ENCODE measurements around the gene USP53. TPM values are rescaled to one million over a fixed set of nuclear protein-coding genes. Genes with fewer than 3 reads are reported as not detected.

USP53 gene
- total and polyA plus RNA-seq, 2 of the 13 experiments (the other 11 are each of a cell fraction or from before 2014, with no cell fraction given), result 5.3 to 8.1 TPM

DNA sequence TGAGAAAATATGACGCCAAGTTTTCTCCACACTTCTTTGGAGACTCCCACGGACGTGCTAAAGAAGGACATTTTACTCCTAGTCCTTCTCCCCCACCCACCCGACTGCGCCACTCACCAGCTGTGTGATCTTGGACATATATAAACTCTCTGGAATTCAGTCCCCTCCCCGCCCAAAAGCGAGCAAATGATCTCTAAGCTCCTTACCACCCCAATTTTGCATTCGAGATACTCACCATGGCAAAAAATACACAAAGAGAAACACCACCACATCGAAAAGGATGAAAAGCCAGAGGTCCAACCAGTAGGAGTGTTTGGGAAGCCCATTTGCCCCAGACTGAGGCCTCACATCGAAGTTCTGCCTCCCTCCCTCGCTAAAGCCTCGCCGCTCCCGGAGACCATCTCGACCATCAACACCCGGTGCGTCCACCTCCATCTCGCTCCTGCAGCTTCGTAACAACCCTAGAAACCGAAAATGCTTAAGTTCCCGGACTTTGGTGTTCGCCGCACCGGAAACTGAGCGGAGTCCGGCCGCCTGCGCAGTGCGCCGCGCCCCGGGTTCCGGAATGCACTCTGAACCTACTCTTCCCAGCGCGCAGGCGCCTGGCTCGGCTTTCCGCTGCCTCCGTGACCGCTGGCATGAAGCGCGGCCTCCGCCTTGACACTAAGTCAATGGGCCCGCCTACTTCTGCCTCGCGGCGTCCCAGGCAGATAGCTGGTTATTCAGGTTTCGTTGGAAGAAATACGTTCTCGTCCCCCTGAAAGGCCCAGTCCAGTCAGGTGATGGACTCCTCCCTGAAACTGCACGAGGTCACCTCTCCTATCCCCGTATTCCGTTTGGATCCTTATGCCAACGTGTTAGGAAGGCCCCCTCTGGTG is 87.8 kb downstream of the USP53 start (continued):
- TF ChIP-seq FOXJ3 (CRISPR knock-in tag; IDR thresholded peaks at IDR 0.05; ENCODE audit: borderline replicate concordance) (no peak), TRIM24 (CRISPR knock-in tag; IDR thresholded peaks at IDR 0.05) (no peak), KLF13 (CRISPR knock-in tag; IDR thresholded peaks at IDR 0.05) (no peak), KMT2A (CRISPR knock-in tag; IDR thresholded peaks at IDR 0.05) (peak; percentile 89), NFE2L1 (CRISPR knock-in tag; IDR thresholded peaks at IDR 0.05; ENCODE audit: borderline replicate concordance) (no peak), WIZ (CRISPR knock-in tag; IDR thresholded peaks at IDR 0.05) (0 out of 2 replicates have a peak, but pooled peaks have one; percentile 19), ZFP36L2 (CRISPR knock-in tag; IDR thresholded peaks at IDR 0.05) (no peak), ZNF224 (CRISPR knock-in tag; IDR thresholded peaks at IDR 0.05) (peak; percentile 98), NFE2L2 (IDR thresholded peaks at IDR 0.05; ENCODE audit: low read length) (no peak), NR3C1 (CRISPR knock-in tag; IDR thresholded peaks at IDR 0.05) (no peak)
- TF ChIP-seq, protein P1, sequence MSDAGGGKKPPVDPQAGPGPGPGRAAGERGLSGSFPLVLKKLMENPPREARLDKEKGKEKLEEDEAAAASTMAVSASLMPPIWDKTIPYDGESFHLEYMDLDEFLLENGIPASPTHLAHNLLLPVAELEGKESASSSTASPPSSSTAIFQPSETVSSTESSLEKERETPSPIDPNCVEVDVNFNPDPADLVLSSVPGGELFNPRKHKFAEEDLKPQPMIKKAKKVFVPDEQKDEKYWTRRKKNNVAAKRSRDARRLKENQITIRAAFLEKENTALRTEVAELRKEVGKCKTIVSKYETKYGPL (CRISPR knock-in tag; IDR thresholded peaks at IDR 0.05), result no peak
- TF ChIP-seq, protein P2, sequence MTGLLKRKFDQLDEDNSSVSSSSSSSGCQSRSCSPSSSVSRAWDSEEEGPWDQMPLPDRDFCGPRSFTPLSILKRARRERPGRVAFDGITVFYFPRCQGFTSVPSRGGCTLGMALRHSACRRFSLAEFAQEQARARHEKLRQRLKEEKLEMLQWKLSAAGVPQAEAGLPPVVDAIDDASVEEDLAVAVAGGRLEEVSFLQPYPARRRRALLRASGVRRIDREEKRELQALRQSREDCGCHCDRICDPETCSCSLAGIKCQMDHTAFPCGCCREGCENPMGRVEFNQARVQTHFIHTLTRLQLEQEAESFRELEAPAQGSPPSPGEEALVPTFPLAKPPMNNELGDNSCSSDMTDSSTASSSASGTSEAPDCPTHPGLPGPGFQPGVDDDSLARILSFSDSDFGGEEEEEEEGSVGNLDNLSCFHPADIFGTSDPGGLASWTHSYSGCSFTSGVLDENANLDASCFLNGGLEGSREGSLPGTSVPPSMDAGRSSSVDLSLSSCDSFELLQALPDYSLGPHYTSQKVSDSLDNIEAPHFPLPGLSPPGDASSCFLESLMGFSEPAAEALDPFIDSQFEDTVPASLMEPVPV (CRISPR knock-in tag; IDR thresholded peaks at IDR 0.05), result peak; percentile 90
- TF ChIP-seq, protein P3, sequence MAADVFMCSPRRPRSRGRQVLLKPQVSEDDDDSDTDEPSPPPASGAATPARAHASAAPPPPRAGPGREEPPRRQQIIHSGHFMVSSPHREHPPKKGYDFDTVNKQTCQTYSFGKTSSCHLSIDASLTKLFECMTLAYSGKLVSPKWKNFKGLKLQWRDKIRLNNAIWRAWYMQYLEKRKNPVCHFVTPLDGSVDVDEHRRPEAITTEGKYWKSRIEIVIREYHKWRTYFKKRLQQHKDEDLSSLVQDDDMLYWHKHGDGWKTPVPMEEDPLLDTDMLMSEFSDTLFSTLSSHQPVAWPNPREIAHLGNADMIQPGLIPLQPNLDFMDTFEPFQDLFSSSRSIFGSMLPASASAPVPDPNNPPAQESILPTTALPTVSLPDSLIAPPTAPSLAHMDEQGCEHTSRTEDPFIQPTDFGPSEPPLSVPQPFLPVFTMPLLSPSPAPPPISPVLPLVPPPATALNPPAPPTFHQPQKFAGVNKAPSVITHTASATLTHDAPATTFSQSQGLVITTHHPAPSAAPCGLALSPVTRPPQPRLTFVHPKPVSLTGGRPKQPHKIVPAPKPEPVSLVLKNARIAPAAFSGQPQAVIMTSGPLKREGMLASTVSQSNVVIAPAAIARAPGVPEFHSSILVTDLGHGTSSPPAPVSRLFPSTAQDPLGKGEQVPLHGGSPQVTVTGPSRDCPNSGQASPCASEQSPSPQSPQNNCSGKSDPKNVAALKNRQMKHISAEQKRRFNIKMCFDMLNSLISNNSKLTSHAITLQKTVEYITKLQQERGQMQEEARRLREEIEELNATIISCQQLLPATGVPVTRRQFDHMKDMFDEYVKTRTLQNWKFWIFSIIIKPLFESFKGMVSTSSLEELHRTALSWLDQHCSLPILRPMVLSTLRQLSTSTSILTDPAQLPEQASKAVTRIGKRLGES (CRISPR knock-in tag; IDR thresholded peaks at IDR 0.05; ENCODE audit: borderline replicate concordance), result no peak
- TF ChIP-seq, protein P4, sequence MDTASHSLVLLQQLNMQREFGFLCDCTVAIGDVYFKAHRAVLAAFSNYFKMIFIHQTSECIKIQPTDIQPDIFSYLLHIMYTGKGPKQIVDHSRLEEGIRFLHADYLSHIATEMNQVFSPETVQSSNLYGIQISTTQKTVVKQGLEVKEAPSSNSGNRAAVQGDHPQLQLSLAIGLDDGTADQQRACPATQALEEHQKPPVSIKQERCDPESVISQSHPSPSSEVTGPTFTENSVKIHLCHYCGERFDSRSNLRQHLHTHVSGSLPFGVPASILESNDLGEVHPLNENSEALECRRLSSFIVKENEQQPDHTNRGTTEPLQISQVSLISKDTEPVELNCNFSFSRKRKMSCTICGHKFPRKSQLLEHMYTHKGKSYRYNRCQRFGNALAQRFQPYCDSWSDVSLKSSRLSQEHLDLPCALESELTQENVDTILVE (CRISPR knock-in tag; IDR thresholded peaks at IDR 0.05), result peak; percentile 68; the same call in 1 of the 2 replicates
- TF ChIP-seq, protein P5, sequence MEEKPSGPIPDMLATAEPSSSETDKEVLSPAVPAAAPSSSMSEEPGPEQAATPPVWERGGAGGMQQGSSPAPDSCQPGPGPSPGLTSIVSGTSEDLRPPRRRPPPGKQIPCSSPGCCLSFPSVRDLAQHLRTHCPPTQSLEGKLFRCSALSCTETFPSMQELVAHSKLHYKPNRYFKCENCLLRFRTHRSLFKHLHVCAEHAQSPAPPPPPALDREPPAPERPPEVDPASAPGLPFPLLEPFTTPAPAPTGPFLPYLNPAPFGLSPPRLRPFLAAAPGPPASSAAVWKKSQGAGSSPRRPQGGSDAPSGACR (CRISPR knock-in tag; IDR thresholded peaks at IDR 0.05), result no peak; the same call in 1 of the 2 replicates
- TF ChIP-seq, protein P6, sequence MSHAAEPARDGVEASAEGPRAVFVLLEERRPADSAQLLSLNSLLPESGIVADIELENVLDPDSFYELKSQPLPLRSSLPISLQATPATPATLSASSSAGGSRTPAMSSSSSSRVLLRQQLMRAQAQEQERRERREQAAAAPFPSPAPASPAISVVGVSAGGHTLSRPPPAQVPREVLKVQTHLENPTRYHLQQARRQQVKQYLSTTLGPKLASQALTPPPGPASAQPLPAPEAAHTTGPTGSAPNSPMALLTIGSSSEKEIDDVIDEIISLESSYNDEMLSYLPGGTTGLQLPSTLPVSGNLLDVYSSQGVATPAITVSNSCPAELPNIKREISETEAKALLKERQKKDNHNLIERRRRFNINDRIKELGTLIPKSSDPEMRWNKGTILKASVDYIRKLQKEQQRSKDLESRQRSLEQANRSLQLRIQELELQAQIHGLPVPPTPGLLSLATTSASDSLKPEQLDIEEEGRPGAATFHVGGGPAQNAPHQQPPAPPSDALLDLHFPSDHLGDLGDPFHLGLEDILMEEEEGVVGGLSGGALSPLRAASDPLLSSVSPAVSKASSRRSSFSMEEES (CRISPR knock-in tag; IDR thresholded peaks at IDR 0.05), result peak; percentile 93
- TF ChIP-seq, protein P7, sequence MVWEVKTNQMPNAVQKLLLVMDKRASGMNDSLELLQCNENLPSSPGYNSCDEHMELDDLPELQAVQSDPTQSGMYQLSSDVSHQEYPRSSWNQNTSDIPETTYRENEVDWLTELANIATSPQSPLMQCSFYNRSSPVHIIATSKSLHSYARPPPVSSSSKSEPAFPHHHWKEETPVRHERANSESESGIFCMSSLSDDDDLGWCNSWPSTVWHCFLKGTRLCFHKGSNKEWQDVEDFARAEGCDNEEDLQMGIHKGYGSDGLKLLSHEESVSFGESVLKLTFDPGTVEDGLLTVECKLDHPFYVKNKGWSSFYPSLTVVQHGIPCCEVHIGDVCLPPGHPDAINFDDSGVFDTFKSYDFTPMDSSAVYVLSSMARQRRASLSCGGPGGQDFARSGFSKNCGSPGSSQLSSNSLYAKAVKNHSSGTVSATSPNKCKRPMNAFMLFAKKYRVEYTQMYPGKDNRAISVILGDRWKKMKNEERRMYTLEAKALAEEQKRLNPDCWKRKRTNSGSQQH (CRISPR knock-in tag; IDR thresholded peaks at IDR 0.05; ENCODE audit: low read depth), result peak; percentile 63
